Transverse colon (tissue), 4 donors: ENCODE measurements around the gene JARID2.
"Not testable (repeated sequence)": the region's sequence is repeated elsewhere in the genome, so short reads cannot be mapped to it uniquely, and the experiment has no call there.

ENCODE experiments used
- CTCF ChIP-seq, 5 experiments: fragments of 200-600 bp in 3 of 5; fragments of 450-650 bp in 2 of 5; sonication (generic) in 3 of 5; IDR thresholded peaks; 1 replicate in 2 of 5; 2 replicates in 3 of 5; pipeline ENCODE4 v1.5.1; 2016 to 2017; ENCODE audit warnings: antibody characterized with exemption in 5 of 5, inconsistent platforms in 3 of 5, mild to moderate bottlenecking in 2 of 5, moderate library complexity in 1 of 5
- POLR2A ChIP-seq: fragments of 450-650 bp; IDR thresholded peaks from one replicate; pipeline ENCODE4 v1.6.1; 2016; ENCODE audit warnings: antibody characterized with exemption, mild to moderate bottlenecking, moderate library complexity
- POLR2AphosphoS5 ChIP-seq, 3 donors: sonication (generic); formaldehyde crosslinking; IDR thresholded peaks; one replicate each; pipeline ENCODE4 v1.6.1; 2016; ENCODE audit warnings: antibody characterized with exemption in 3 of 3

GRCh38 chr6:15323611-15324010, 77.7 kb downstream of the JARID2 start:
- TF ChIP-seq CTCF (IDR thresholded peaks at IDR 0.05); POLR2A; POLR2AphosphoS5 (IDR thresholded peaks at IDR 0.05): not testable (repeated sequence)
